GM18858 (cell line): ENCODE measurements around the gene CNIH1.
"Not testable (repeated sequence)": the region's sequence is repeated elsewhere in the genome, so short reads cannot be mapped to it uniquely, and the experiment has no call there.

Experiments
- ATAC-seq: cut with Tn5 transposase; IDR thresholded peaks from one replicate; pipeline ENCODE4 v1.9.1; 2021; ENCODE audit not compliant: unreplicated experiment

CNIH1 gene

DNA sequence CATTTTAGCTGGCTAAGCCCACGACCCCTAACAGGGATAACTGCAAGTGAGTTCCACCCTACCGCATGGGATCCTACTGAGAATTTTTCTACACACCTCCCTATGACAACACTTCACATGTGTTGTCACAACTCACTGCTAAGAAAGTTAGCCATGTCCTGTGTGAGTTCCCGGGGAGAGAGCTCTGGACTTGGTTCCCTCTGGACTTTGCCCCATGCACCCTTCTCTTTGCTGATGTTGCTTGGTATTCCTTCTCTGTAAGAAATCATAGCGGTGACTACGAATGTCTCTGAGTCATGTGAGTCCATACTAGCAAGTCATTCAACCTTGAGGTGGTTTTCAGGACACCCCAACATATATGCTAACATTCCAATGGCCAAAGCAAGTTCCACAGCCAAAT is 53.8 kb downstream of the CNIH1 start:
- no peak for ATAC-seq

- ATAC-seq = no peak
Observed at GRCh38 chr14:54385556-54385955, 55.6 kb downstream of the CNIH1 start.

- no peak for ATAC-seq
Observed at GRCh38 chr14:54383835-54384234, 57.3 kb downstream of the CNIH1 start.

- no peak for ATAC-seq
Observed at GRCh38 chr14:54381821-54382220, 59.4 kb downstream of the CNIH1 start.

DNA sequence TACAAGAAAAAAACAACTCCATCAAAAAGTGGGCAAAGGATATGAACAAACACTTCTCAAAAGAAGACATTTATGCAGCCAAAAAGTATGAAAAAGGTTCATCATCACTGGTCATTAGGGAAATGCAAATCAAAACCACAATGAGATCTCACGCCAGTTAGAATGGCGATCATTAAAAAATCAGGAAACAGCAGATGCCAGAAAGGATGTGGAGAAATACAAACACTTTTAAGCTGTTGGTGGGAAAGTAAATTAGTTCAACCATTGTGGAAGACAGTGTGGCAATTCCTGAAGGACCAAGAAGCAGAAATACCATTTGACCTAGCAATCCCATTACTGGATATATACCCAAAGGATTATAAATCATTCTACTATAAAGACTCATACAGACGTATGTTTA is 60.6 kb downstream of the CNIH1 start:
- ATAC-seq = not testable (repeated sequence)

DNA sequence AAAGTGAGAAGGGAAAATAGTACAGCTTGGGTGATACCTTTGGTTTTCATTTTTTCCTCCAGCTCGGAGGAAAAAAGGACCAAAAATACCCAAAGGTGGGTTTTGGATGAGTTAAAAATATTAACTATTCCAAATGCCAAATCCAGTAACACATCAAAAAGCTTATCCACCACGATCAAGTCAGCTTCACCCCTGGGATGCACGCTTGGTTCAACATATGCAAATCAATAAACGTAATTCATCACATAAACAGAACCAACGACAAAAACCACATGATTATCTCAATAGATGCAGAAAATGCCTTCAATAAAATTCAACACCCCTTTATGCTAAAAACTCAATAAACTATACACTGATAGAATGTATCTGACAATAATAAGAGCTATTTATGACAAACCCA is 62.3 kb downstream of the CNIH1 start:
- ATAC-seq = not testable (repeated sequence)

- no peak for ATAC-seq
Observed at GRCh38 chr14:54377501-54377900, 63.7 kb downstream of the CNIH1 start.

- no peak for ATAC-seq
Observed at GRCh38 chr14:54374117-54374884, 66.9 kb downstream of the CNIH1 start.
